SK-N-MC (cell line): ENCODE results near the gene RPS6KB1.
"Not testable (repeated sequence)": the region's sequence is repeated elsewhere in the genome, so short reads cannot be mapped to it uniquely, and the experiment has no call there.

Experiments used
- DNase-seq: peaks from one replicate; pipeline ENCODE4 v3.0.0-alpha.2; 2011; ENCODE audit warnings: low read depth, low spot score
- H3K27ac ChIP-seq: fragments of 200-600 bp; sonication (generic); 2 replicates; pipeline ENCODE4 v1.5.1; 2016; ENCODE audit warnings: mixed run types
- H3K36me3 ChIP-seq: fragments of 200-600 bp; sonication (generic); 2 replicates; pipeline ENCODE4 v1.6.1; 2017; ENCODE audit warnings: antibody characterized with exemption, low read length, mixed read lengths; ENCODE audit not compliant: insufficient read depth
- H3K4me3 ChIP-seq: fragments of 200-600 bp; sonication (generic); 2 replicates; pipeline ENCODE4 v1.5.1; 2016
- H3K9ac ChIP-seq: fragments of 200-600 bp; sonication (generic); 2 replicates; pipeline ENCODE4 v1.8.0; 2017; ENCODE audit warnings: mixed run types, mixed read lengths; ENCODE audit not compliant: insufficient read length
- H3K9me3 ChIP-seq: fragments of 200-600 bp; sonication (generic); 2 replicates; pipeline ENCODE4 v1.6.1; 2017; ENCODE audit warnings: low read depth, mild to moderate bottlenecking, antibody characterized with exemption, low read length, moderate library complexity, mixed read lengths
- EZH2 ChIP-seq: fragments of 200-600 bp; sonication (generic); IDR thresholded peaks from one replicate; pipeline ENCODE4 v1.6.1; 2017; ENCODE audit warnings: antibody characterized with exemption
- FOXP2 ChIP-seq: optimal IDR thresholded peaks from 2 replicates; pipeline ENCODE3; 2011; ENCODE audit warnings: mild to moderate bottlenecking, moderate library complexity; ENCODE audit not compliant: insufficient read depth; ENCODE audit errors: extremely low read length, control extremely low read depth
- POLR2AphosphoS5 ChIP-seq: IDR thresholded peaks from 2 replicates; pipeline ENCODE4 v1.6.1; 2012; ENCODE audit warnings: mild to moderate bottlenecking, low read depth, low read length, borderline replicate concordance

RPS6KB1 gene

DNA sequence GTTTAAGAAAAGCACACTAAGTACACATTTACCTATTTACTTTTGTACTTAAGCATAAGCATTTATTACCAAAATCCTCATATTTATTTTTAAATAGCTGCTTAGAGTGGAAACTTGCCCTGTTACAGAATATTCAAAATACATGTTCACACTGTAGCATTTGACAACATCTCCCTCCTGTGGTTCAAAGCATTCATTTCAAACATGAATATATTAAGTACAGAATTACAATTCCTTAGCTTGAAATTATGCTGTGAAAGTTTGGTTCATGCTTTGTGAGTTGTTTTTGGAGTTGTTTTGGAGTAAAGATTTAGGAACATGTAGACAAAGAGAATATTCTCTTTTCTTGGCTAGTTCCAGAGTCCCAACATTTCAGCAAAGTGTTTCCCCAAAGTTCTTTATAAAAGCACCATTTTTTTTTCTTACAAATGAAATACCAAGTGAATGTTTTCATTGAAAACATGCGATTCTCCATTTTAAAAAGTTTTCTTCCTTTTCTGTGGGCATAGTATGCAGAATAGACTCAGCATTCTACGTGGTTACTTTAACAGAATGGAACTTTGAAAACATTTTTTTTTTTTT, 33.4 kb upstream of the RPS6KB1 start:
- no peak overlapping the region for H3K9ac ChIP-seq
- H3K27ac ChIP-seq: peak overlapping the region; percentile 32; the same call in 1 of the 2 replicates
- no peaks in the 10 kb centered on the region for H3K9me3 ChIP-seq
- no peak for DNase-seq
- H3K36me3 ChIP-seq: no peaks in the 10 kb centered on the region; the same call in 1 of the 2 replicates
- no peak overlapping the region for H3K4me3 ChIP-seq
- TF ChIP-seq FOXP2: no peak
- no peak for TF ChIP-seq POLR2AphosphoS5
- no peak for TF ChIP-seq EZH2

DNA sequence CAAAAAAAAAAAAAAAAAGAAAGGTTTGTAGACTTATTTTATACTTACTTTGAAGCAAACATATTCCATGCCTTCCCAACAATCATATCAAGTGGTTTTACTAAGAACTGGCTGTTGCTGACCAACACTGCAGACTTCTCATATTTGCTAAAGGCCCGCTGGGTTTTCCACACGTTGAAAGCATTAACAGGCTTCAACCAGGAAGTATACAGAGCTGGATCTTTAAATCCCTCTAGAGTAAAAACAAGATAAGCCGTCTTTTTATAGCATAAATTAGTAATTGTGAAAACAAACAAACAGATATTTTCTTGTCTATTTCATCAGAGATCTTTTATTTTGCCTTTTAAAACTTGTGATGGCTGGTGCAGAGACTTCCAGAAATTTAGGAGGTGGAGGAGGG, 29.3 kb upstream of the RPS6KB1 start:
- Histone ChIP-seq H3K9ac (no peak overlapping the region), H3K27ac (no peak overlapping the region), H3K36me3 (no peaks in the 10 kb centered on the region; the same call in 1 of the 2 replicates), H3K4me3 (no peak overlapping the region), H3K9me3 (no peaks in the 10 kb centered on the region)
- TF ChIP-seq FOXP2: no peak
- no peak for TF ChIP-seq EZH2
- no peak for TF ChIP-seq POLR2AphosphoS5
- no peak for DNase-seq

DNA sequence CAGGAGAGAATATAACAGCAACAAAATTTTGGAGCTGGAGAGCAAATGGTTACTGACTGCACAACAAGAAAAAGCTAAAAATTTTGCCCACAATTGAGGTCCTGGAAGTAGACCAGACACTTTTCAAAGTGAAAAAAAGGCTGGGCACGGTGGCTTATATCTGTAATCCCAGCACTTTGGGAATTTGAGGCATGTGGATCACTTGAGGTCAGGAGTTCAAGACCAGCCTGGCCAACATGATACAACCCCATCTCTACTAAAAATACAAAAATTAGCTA, 23.0 kb upstream of the RPS6KB1 start:
- Histone ChIP-seq H3K36me3 (0 out of 2 replicates have a peak, but pooled peaks cover 4% of the 10 kb centered on the region), H3K9me3 (no peaks in the 10 kb centered on the region), H3K9ac (no peak overlapping the region), H3K4me3 (no peak overlapping the region), H3K27ac (0 out of 2 replicates have a peak overlapping the region, but pooled peaks have one; percentile 25)
- no peak for TF ChIP-seq POLR2AphosphoS5
- DNase-seq: no peak

DNA sequence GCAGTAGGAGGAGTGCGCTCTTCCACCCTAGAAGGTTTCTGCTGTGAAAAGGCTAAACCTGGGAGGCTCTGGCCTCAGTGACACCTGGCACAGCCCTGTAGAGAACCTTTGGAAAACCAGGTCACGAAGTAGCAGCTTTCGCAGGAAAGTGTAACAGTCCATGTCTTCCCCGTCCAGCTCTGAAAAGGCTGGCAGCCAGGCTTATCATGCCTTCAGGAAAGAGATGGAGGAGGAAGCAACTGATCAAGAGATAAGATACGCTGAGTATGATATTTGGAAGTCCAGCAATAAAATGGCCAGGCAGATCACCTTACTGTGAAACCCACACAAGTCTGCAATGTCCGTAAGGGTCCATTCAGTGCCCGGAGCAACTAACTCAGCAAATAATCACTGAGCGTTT, 22.4 kb upstream of the RPS6KB1 start:
- no peak for TF ChIP-seq EZH2
- no peak for TF ChIP-seq POLR2AphosphoS5
- no peak for TF ChIP-seq FOXP2
- peaks cover 8% of the 10 kb centered on the region; the same call in 1 of the 2 replicates for H3K36me3 ChIP-seq
- DNase-seq: no peak
- H3K9ac ChIP-seq: no peak overlapping the region
- H3K9me3 ChIP-seq: no peaks in the 10 kb centered on the region
- no peak overlapping the region for H3K27ac ChIP-seq
- no peak overlapping the region for H3K4me3 ChIP-seq

DNA sequence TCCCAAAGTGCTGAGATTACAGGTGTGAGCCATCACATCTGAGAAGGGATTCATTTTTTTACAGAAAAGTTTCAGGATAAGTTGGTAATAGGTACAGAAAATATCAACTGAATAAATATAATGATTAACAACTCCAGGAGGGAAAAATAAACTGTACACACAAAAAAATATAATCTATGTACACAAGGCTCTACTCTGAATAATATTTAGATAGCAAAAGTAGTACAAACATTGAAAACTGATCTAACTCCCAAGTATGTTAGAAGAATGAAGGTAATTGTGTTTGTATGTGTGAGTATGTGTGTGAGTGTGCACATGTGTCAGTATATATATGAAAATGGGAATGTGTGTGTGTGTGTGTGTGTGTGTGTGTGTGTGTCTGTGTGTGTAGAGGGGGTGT, 20.6 kb upstream of the RPS6KB1 start:
- Histone ChIP-seq H3K9ac (no peak overlapping the region), H3K27ac (no peak overlapping the region), H3K9me3 (no peaks in the 10 kb centered on the region), H3K4me3 (no peak overlapping the region), H3K36me3 (peaks cover 12% of the 10 kb centered on the region; the same call in 1 of the 2 replicates)
- no peak for TF ChIP-seq POLR2AphosphoS5
- DNase-seq: no peak

DNA sequence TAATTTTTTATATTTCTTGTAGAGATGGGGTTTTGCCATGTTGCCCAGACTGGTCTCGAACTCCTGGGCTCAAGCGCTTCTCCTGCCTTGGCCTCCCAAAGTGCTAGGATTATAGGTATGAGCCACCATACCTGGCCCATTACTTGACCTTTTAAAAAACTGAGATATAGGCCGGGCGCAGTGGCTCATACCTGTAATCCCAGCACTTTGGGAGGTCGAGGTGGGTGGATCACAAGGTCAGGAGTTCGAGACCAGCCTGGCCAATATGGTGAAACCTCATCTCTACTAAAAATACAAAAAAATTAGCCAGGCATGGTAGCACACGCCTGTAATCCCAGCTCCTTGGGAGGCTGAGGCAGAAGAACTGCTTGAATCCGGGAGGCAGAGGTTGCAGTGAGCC, 19.5 kb upstream of the RPS6KB1 start:
- H3K9ac ChIP-seq, H3K27ac ChIP-seq, H3K9me3 ChIP-seq, H3K4me3 ChIP-seq, DNase-seq: not testable (repeated sequence)
- peaks cover 12% of the 10 kb centered on the region; the same call in 1 of the 2 replicates for H3K36me3 ChIP-seq

DNA sequence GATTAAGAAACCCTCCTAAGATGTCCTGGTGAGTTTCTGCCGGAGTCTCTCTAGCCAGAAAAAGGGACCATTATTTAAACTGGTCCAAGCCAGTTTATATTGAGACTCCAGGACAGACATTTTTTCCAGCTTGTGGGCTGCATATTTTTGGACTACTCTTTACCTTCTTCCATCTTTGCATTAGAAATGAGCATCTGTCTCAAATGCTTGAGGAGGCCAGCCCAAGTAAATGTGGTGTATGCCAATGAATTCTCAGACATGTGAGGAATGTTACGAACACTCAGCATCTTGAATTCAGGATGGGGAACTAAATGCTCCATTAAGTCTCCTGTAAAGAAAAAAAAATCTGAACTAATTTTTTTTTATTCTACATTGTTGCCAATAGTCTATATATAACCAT, 18.5 kb upstream of the RPS6KB1 start:
- H3K9me3 ChIP-seq: no peaks in the 10 kb centered on the region
- H3K27ac ChIP-seq: no peak overlapping the region
- no peak overlapping the region for H3K9ac ChIP-seq
- no peak overlapping the region for H3K4me3 ChIP-seq
- DNase-seq: no peak
- peaks cover 12% of the 10 kb centered on the region; the same call in 1 of the 2 replicates for H3K36me3 ChIP-seq
- TF ChIP-seq EZH2 (no peak), POLR2AphosphoS5 (no peak), FOXP2 (no peak)

DNA sequence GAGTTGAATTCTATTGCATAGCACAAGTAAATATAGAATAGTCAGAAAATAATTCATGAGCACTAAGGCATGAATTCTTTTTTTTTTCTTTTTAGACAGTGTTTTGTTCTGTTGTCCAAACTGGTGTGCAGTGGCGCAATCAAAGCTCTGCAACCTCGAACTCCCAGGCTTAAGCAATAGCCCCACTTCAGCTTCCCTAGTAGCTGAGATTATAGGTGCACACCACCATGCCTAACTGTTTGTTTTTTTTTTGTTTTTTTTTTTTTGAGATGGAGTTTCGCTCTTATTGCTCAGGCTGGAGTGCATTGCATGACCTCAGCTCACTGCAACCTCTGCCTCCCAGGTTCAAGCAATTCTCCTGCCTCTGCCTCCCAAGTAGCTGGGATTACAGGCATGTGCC, 16.8 kb upstream of the RPS6KB1 start:
- Histone ChIP-seq H3K9ac (no peak overlapping the region), H3K27ac (no peak overlapping the region), H3K4me3 (no peak overlapping the region), H3K9me3 (no peaks in the 10 kb centered on the region), H3K36me3 (peaks cover 17% of the 10 kb centered on the region; the same call in 1 of the 2 replicates)
- TF ChIP-seq FOXP2 (no peak), POLR2AphosphoS5 (no peak), EZH2 (no peak)
- no peak for DNase-seq

DNA sequence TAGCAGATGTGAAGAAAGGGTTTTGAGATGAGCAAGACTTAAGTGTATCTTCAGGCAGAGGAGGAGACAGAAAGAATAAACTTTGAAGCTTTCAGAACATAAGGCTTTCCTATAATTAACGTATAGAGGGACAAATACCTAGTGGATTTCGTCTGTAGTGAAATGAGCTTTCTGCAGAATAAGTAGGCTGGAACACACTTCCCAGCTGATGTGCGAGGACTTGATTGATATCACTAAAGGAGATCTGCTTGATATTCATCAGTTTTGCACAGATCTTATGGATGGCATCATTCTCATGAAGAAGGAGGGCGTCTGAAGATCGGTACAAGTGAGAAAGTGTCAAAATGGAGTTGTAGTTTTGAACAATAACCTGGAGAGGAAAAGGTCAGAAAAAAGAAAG, 15.0 kb upstream of the RPS6KB1 start:
- H3K4me3 ChIP-seq: no peak overlapping the region
- peaks cover 19% of the 10 kb centered on the region; the same call in 1 of the 2 replicates for H3K36me3 ChIP-seq
- TF ChIP-seq EZH2: no peak
- TF ChIP-seq FOXP2: no peak
- TF ChIP-seq POLR2AphosphoS5: no peak
- H3K27ac ChIP-seq: no peak overlapping the region
- no peak overlapping the region for H3K9ac ChIP-seq
- DNase-seq: no peak
- H3K9me3 ChIP-seq: no peaks in the 10 kb centered on the region

DNA sequence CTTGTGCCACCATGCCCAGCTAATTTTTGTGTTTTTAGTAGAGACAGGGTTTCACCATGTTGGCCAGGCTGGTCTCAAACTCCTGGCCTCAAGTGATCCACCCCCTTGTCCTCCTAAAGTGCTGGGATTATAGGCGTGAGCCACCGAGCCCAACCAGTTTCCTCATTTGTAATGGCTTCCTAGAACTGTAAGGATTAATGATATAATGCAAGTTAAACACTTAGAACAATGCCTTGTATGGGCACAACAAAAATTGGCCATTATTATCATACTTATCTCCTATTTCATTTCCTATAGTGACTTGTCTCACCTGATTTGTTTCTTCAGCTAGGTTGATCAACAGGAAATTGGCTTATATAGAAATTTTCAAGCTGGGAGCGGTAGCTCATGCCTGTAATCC, 14.3 kb upstream of the RPS6KB1 start:
- peaks cover 20% of the 10 kb centered on the region; the same call in 1 of the 2 replicates for H3K36me3 ChIP-seq
- no peak overlapping the region for H3K9ac ChIP-seq
- no peak overlapping the region for H3K27ac ChIP-seq
- H3K4me3 ChIP-seq: no peak overlapping the region
- H3K9me3 ChIP-seq: no peaks in the 10 kb centered on the region
- no peak for TF ChIP-seq POLR2AphosphoS5
- no peak for TF ChIP-seq EZH2
- no peak for TF ChIP-seq FOXP2
- DNase-seq: no peak
